Activated CD8-positive, alpha-beta T cell treated with anti-CD3 and anti-CD28 coated beads for 36 hours (primary cell): ENCODE results near the gene CCL7. TPM values are rescaled to one million over a fixed set of nuclear protein-coding genes. Genes with fewer than 3 reads are reported as not detected.

ENCODE experiments used
- ATAC-seq: fragments of 200-7000 bp; cut with Tn5 transposase; one replicate; pipeline ENCODE4 v1.10.0; 2021; ENCODE audit warnings: mild to moderate bottlenecking, moderate library complexity
- CTCF ChIA-PET: fragments of 350-600 bp; sonication (Branson Sonifier 250); formaldehyde crosslinking; loops from one replicate; lab custom pipeline; 2021; ENCODE audit warnings: antibody characterized with exemption; lab: Charles Lee
- POLR2A ChIA-PET: fragments of 350-600 bp; sonication (Branson Sonifier 250); formaldehyde crosslinking; loops from one replicate; lab custom pipeline; 2021; ENCODE audit warnings: antibody characterized with exemption; lab: Charles Lee
- DNase-seq: peaks from one replicate; pipeline ENCODE4 v3.0.0-alpha.2; 2020
- H3K27ac Mint-ChIP-seq: one replicate; pipeline ENCODE4 v1.8.0; 2021; ENCODE audit warnings: mild to moderate bottlenecking, mixed read lengths
- H3K27me3 Mint-ChIP-seq: one replicate; pipeline ENCODE4 v1.8.0; 2021; ENCODE audit warnings: mixed read lengths
- H3K36me3 Mint-ChIP-seq: one replicate; pipeline ENCODE4 v1.8.0; 2021; ENCODE audit warnings: low read depth, mixed read lengths
- H3K4me1 Mint-ChIP-seq: one replicate; pipeline ENCODE4 v1.8.0; 2021; ENCODE audit warnings: low read depth, mixed read lengths
- H3K4me3 Mint-ChIP-seq: one replicate; pipeline ENCODE4 v1.8.0; 2021; ENCODE audit warnings: mild to moderate bottlenecking, moderate library complexity, mixed read lengths
- H3K9me3 Mint-ChIP-seq: one replicate; pipeline ENCODE4 v1.8.0; 2021; ENCODE audit warnings: mixed read lengths
- CTCF ChIP-seq: fragments of 200-600 bp; IDR thresholded peaks from one replicate; pipeline ENCODE4 v1.8.0; 2022; ENCODE audit warnings: antibody characterized with exemption, mild to moderate bottlenecking
- intact Hi-C: fragments of 100-400 bp; cut with micrococcal nuclease; formaldehyde crosslinking; loops from one replicate; pipeline ENCODE4 v1.10.0; 2022
- total RNA-seq, 2 experiments: library from RNA; stranded (reverse); gene quantifications; one replicate each; pipeline ENCODE4 v1.2.3, GENCODE V29; 2021

CCL7 gene
- total RNA-seq, 2 experiments from 2014 or later, result not detected

DNA sequence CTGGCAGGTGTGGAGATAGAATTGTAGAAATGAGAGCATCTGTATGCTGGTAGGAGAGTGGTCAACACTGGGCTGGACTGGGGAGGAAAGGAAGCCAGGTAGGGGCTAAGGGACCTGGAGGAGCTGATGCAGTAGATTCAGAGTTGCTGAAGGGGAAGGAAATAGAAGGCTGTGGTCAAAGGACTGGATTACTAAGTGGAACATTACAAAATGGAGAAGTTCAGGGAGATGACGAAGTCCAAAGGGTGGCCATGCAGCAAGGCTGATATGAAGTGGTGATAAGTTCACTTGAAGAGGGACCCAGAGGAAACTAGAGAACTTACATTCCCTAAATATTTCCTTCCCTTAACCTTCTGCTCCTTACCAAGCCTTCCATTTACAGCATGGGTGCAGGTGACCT lies 23.6 kb upstream of the CCL7 start:
- H3K27me3 Mint-ChIP-seq, result peaks cover 3% of the 10 kb centered on the region
- no peak overlapping the region for H3K27ac Mint-ChIP-seq
- ChIA-PET POLR2A (no interaction called here), CTCF (no interaction called here)
- no peaks in the 10 kb centered on the region for H3K36me3 Mint-ChIP-seq
- H3K9me3 Mint-ChIP-seq, result no peaks in the 10 kb centered on the region
- intact Hi-C loops, result no loop called here
- TF ChIP-seq CTCF, result no peak
- no peaks in the 10 kb centered on the region for H3K4me1 Mint-ChIP-seq
- DNase-seq (no peak), ATAC-seq (no peak)
- H3K4me3 Mint-ChIP-seq, result no peak overlapping the region

- no peak overlapping the region for H3K4me3 Mint-ChIP-seq
- TF ChIP-seq CTCF, result no peak
- CTCF ChIA-PET, result no interaction called here
- no peaks in the 10 kb centered on the region for H3K36me3 Mint-ChIP-seq
- H3K27ac Mint-ChIP-seq, result no peak overlapping the region
- peaks cover 5% of the 10 kb centered on the region for H3K27me3 Mint-ChIP-seq
- H3K4me1 Mint-ChIP-seq, result no peaks in the 10 kb centered on the region
- intact Hi-C loops, result no loop called here
- DNase-seq (no peak), ATAC-seq (no peak)
- H3K9me3 Mint-ChIP-seq, result no peaks in the 10 kb centered on the region
- POLR2A ChIA-PET, result no interaction called here
Measured at GRCh38 chr17:34246881-34247280, 23.1 kb upstream of the CCL7 start.

DNA sequence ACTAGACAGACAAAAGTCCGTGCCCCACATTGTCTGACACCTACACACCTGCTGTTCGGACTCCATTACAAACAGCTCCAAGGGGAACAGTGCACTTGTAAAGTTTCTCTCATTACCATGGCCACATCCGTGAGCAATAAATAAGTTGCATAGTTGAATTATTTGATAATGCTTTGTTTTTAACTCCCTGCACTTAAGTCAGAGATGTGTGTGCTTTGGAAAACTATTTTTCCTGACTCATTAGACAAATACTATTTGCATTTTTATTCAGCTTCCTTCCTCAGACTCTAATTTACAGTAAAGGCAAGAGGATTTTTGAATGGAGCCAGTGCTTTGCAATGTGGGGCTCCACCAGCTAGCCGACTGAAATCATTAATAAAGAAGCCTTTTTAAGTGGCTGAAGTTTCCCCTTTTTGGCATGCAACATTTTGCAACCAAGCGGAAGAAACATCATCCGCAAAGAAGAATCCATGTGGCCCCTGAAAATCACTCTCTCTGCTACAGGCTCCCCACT lies 21.5 kb upstream of the CCL7 start:
- DNase-seq (no peak), ATAC-seq (no peak)
- Mint-ChIP-seq H3K4me3 (no peak overlapping the region), H3K27ac (no peak overlapping the region), H3K4me1 (no peaks in the 10 kb centered on the region), H3K36me3 (no peaks in the 10 kb centered on the region), H3K27me3 (peaks cover 8% of the 10 kb centered on the region), H3K9me3 (no peaks in the 10 kb centered on the region)
- intact Hi-C loops, result no loop called here
- CTCF ChIA-PET, result no interaction called here
- TF ChIP-seq CTCF, result no peak
- POLR2A ChIA-PET, result no interaction called here

DNA sequence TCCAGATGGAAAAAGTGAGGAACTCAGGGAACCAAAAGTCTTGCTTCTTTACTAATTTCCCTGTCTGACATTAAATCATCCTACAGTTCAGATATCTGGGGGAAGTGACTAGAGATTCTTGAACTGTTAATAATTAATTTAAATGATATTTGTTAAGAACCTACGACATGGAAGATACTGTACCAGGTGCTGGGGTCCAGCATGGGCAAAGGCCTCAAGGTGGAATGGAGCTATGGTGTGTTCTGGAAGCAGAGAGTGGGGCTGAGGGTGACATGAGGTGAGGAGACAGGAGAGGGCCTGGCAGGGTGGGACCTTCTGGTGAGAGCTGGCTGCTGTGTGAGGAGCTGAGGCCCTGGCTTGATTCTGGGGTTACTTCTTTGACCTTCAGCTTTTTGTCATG lies 21.0 kb upstream of the CCL7 start:
- DNase-seq (no peak), ATAC-seq (no peak)
- intact Hi-C loops, result no loop called here
- Mint-ChIP-seq H3K4me1 (no peaks in the 10 kb centered on the region), H3K9me3 (no peaks in the 10 kb centered on the region), H3K4me3 (no peak overlapping the region), H3K36me3 (no peaks in the 10 kb centered on the region), H3K27me3 (peaks cover 8% of the 10 kb centered on the region), H3K27ac (no peak overlapping the region)
- CTCF ChIA-PET, result interaction anchor here (1.2 kb wide), 1 partner anchor 112 kb away, joined by 6 read pairs; no protein-coding TSS in a partner anchor
- POLR2A ChIA-PET, result no interaction called here
- no peak for TF ChIP-seq CTCF

GRCh38 chr17:34249478-34249877 lies 20.5 kb upstream of the CCL7 start:
- H3K27ac Mint-ChIP-seq, result no peak overlapping the region
- ChIA-PET CTCF (interaction anchor here (1.2 kb wide), 1 partner anchor 112 kb away, joined by 6 read pairs; no protein-coding TSS in a partner anchor), POLR2A (no interaction called here)
- TF ChIP-seq CTCF, result no peak
- no peaks in the 10 kb centered on the region for H3K9me3 Mint-ChIP-seq
- H3K4me3 Mint-ChIP-seq, result no peak overlapping the region
- DNase-seq (no peak), ATAC-seq (no peak)
- no peaks in the 10 kb centered on the region for H3K4me1 Mint-ChIP-seq
- intact Hi-C loops, result no loop called here
- peaks cover 8% of the 10 kb centered on the region for H3K27me3 Mint-ChIP-seq
- H3K36me3 Mint-ChIP-seq, result no peaks in the 10 kb centered on the region
